GM11168 (cell line): ENCODE results near the gene TAF4.

ENCODE experiments used
- in situ Hi-C: fragments of 300-500 bp; cut with MboI; formaldehyde crosslinking; loops from one replicate; pipeline ENCODE4 v1.12.0; 2022; ENCODE audit warnings: low sequenced_read_pairs; ENCODE audit not compliant: unreplicated experiment

Gene TAF4

GRCh38 chr20:62047666-62048345 lies 17.9 kb downstream of the TAF4 start:
- in situ Hi-C loops: no loop called here

- in situ Hi-C loops: no loop called here
These were observed 19.2 kb downstream of the TAF4 start for GRCh38 chr20:62046431-62046830.

GRCh38 chr20:62045529-62046285 lies 20.0 kb downstream of the TAF4 start:
- in situ Hi-C loops: no loop called here

GRCh38 chr20:62045118-62045517 lies 20.6 kb downstream of the TAF4 start:
- in situ Hi-C loops: no loop called here

GRCh38 chr20:62044631-62045030 lies 21.1 kb downstream of the TAF4 start:
- in situ Hi-C loops: no loop called here

GRCh38 chr20:62043131-62043914 lies 22.4 kb downstream of the TAF4 start:
- in situ Hi-C loops: no loop called here

- in situ Hi-C loops: no loop called here
These were observed 23.5 kb downstream of the TAF4 start for GRCh38 chr20:62042025-62042820.

- in situ Hi-C loops: no loop called here
These were observed 24.7 kb downstream of the TAF4 start for GRCh38 chr20:62040933-62041332.

- in situ Hi-C loops: no loop called here
These were observed 25.2 kb downstream of the TAF4 start for GRCh38 chr20:62040381-62040922.

- in situ Hi-C loops: no loop called here
These were observed 25.9 kb downstream of the TAF4 start for GRCh38 chr20:62039738-62040137.

GRCh38 chr20:62032609-62033368 lies 32.9 kb downstream of the TAF4 start:
- in situ Hi-C loops: no loop called here

GRCh38 chr20:62031462-62032092 lies 34.1 kb downstream of the TAF4 start:
- in situ Hi-C loops: no loop called here

GRCh38 chr20:62030834-62031434 lies 34.7 kb downstream of the TAF4 start:
- in situ Hi-C loops: no loop called here

GRCh38 chr20:62030357-62030756 lies 35.3 kb downstream of the TAF4 start:
- in situ Hi-C loops: no loop called here

- in situ Hi-C loops: no loop called here
These were observed 35.7 kb downstream of the TAF4 start for GRCh38 chr20:62029949-62030348.

GRCh38 chr20:62029296-62029695 lies 36.4 kb downstream of the TAF4 start:
- in situ Hi-C loops: no loop called here

- in situ Hi-C loops: no loop called here
These were observed 37.3 kb downstream of the TAF4 start for GRCh38 chr20:62028384-62028783.

GRCh38 chr20:62027698-62028321 lies 37.9 kb downstream of the TAF4 start:
- in situ Hi-C loops: no loop called here
